ENCODE data around the gene LRRC9.
"Not testable (repeated sequence)": the region's sequence is repeated elsewhere in the genome, so short reads cannot be mapped to it uniquely, and the experiment has no call there.

LRRC9 gene

GRCh38 chr14:60058087-60058486 lies 138.1 kb downstream of the LRRC9 start:
- in situ Hi-C loops (cut with MboI; ENCODE audit: low sequenced_read_pairs), result no loop called here

- in situ Hi-C loops (cut with MboI; ENCODE audit: low sequenced_read_pairs), result no loop called here
These were observed 141.4 kb downstream of the LRRC9 start for GRCh38 chr14:60061371-60061770.

GRCh38 chr14:60064491-60065072 lies 144.6 kb downstream of the LRRC9 start:
- in situ Hi-C loops (cut with MboI; ENCODE audit: low sequenced_read_pairs), result no loop called here

- in situ Hi-C loops (cut with MboI; ENCODE audit: low sequenced_read_pairs), result no loop called here
These were observed 147.9 kb downstream of the LRRC9 start for GRCh38 chr14:60067882-60068281.

- in situ Hi-C loops (cut with MboI; ENCODE audit: low sequenced_read_pairs), result no loop called here
These were observed 159.8 kb downstream of the LRRC9 start for GRCh38 chr14:60079723-60080122.

GRCh38 chr14:60085085-60085484 lies 165.1 kb downstream of the LRRC9 start:
- in situ Hi-C loops (cut with MboI; ENCODE audit: low sequenced_read_pairs), result no loop called here

GRCh38 chr14:60085693-60086092 lies 165.7 kb downstream of the LRRC9 start:
- in situ Hi-C loops (cut with MboI; ENCODE audit: low sequenced_read_pairs), result no loop called here

GRCh38 chr14:60087668-60088067 lies 167.7 kb downstream of the LRRC9 start:
- in situ Hi-C loops (cut with MboI; ENCODE audit: low sequenced_read_pairs), result no loop called here

GRCh38 chr14:60089221-60089620 lies 169.3 kb downstream of the LRRC9 start:
- in situ Hi-C loops (cut with MboI; ENCODE audit: low sequenced_read_pairs), result no loop called here

GRCh38 chr14:60090864-60091519 lies 171.0 kb downstream of the LRRC9 start:
- in situ Hi-C loops (cut with MboI; ENCODE audit: low sequenced_read_pairs), result no loop called here

- in situ Hi-C loops (cut with MboI; ENCODE audit: low sequenced_read_pairs), result no loop called here
These were observed 171.9 kb downstream of the LRRC9 start, which contains the start of gene PCNX4 for GRCh38 chr14:60091550-60092525. Gene PCNX4, plus strand, starts transcription at chr14:60091923. Its CDS starts 15,716 bp downstream, at chr14:60107639.

GRCh38 chr14:60092526-60092920 lies 172.6 kb downstream of the LRRC9 start:
- in situ Hi-C loops (cut with MboI; ENCODE audit: low sequenced_read_pairs), result no loop called here

- in situ Hi-C loops (cut with MboI; ENCODE audit: low sequenced_read_pairs), result no loop called here
These were observed 173.1 kb downstream of the LRRC9 start for GRCh38 chr14:60093080-60093479.

GRCh38 chr14:60093606-60094005 lies 173.7 kb downstream of the LRRC9 start:
- in situ Hi-C loops (cut with MboI; ENCODE audit: low sequenced_read_pairs), result no loop called here

GRCh38 chr14:60094306-60094897 lies 174.5 kb downstream of the LRRC9 start:
- in situ Hi-C loops (cut with MboI; ENCODE audit: low sequenced_read_pairs), result no loop called here

GRCh38 chr14:60095231-60095630 lies 175.3 kb downstream of the LRRC9 start:
- in situ Hi-C loops (cut with MboI; ENCODE audit: low sequenced_read_pairs), result no loop called here

GRCh38 chr14:60095781-60096450 lies 176.0 kb downstream of the LRRC9 start:
- in situ Hi-C loops (cut with MboI; ENCODE audit: low sequenced_read_pairs), result no loop called here

- in situ Hi-C loops (cut with MboI; ENCODE audit: low sequenced_read_pairs), result no loop called here
These were observed 178.0 kb downstream of the LRRC9 start for GRCh38 chr14:60097974-60098373.

- in situ Hi-C loops (cut with MboI; ENCODE audit: low sequenced_read_pairs), result not testable (repeated sequence)
These were observed 179.9 kb downstream of the LRRC9 start for GRCh38 chr14:60099855-60100254.

GRCh38 chr14:60101786-60102185 lies 181.8 kb downstream of the LRRC9 start:
- in situ Hi-C loops (cut with MboI; ENCODE audit: low sequenced_read_pairs), result no loop called here

- in situ Hi-C loops (cut with MboI; ENCODE audit: low sequenced_read_pairs), result no loop called here
These were observed 182.4 kb downstream of the LRRC9 start for GRCh38 chr14:60102389-60102788.
